Tibial nerve (tissue), 4 donors: ENCODE data around the gene ACBD3. TPM values are rescaled to one million over a fixed set of nuclear protein-coding genes. Genes with fewer than 3 reads are reported as not detected.
"Not testable (repeated sequence)": the region's sequence is repeated elsewhere in the genome, so short reads cannot be mapped to it uniquely, and the experiment has no call there.

Experiments
- DNase-seq, 2 donors: peaks; one replicate each; pipeline ENCODE4 v3.0.0-alpha.2; 2019; ENCODE audit warnings: low spot score in 2 of 2
- H3K27ac ChIP-seq, 4 donors: fragments of 200-600 bp; sonication (generic) in 3 of 4; one replicate each; pipeline ENCODE4 v1.5.1; 2017 to 2019; ENCODE audit warnings: mild to moderate bottlenecking in 1 of 4
- H3K27me3 ChIP-seq, 2 donors: fragments of 200-600 bp; sonication (generic) in 1 of 2; one replicate each; pipeline versions ENCODE4 v1.5.1 to v1.6.0; 2017 to 2019
- H3K36me3 ChIP-seq, 3 donors: fragments of 200-600 bp; sonication (generic); one replicate each; pipeline ENCODE4 v1.5.1; 2018 to 2019
- H3K4me1 ChIP-seq, 4 donors: fragments of 200-600 bp; sonication (generic) in 3 of 4; one replicate each; pipeline ENCODE4 v1.5.1; 2017 to 2019
- H3K4me3 ChIP-seq, 4 donors: fragments of 200-600 bp; sonication (generic) in 3 of 4; one replicate each; pipeline ENCODE4 v1.5.1; 2017 to 2019; ENCODE audit warnings: mild to moderate bottlenecking in 1 of 4, moderate library complexity in 1 of 4
- H3K9me3 ChIP-seq, 4 donors: fragments of 200-600 bp; sonication (generic) in 3 of 4; one replicate each; pipeline ENCODE4 v1.5.1; 2017 to 2019
- EP300 ChIP-seq, 2 donors: sonication (generic); formaldehyde crosslinking; IDR thresholded peaks; one replicate each; pipeline ENCODE4 v1.6.1; 2017; ENCODE audit warnings: antibody characterized with exemption in 2 of 2, mild to moderate bottlenecking in 1 of 2
- POLR2A ChIP-seq, 2 donors: fragments of 450-650 bp; IDR thresholded peaks; one replicate each; pipeline ENCODE4 v1.6.1; 2017; ENCODE audit warnings: antibody characterized with exemption in 2 of 2, mild to moderate bottlenecking in 2 of 2, moderate library complexity in 2 of 2
- WGBS, 2 donors: methylation state at CpG; one replicate each; pipeline ENCODE4 v1.1.5; 2018; 5-methylcytosine and 5-hydroxymethylcytosine counted together
- total RNA-seq, 4 donors: library from RNA; depleted of rRNA; stranded (reverse); fragments of >200 nt; gene quantifications; one replicate each; pipeline ENCODE4 v1.1.0, GENCODE V29; 2016
- TF ChIP-seq, protein P1 (sequence below), 5 experiments: fragments of 200-600 bp in 3 of 5; fragments of 450-650 bp in 2 of 5; sonication (generic) in 3 of 5; IDR thresholded peaks; one replicate each; pipeline ENCODE4 v1.5.1; 2016 to 2019; ENCODE audit warnings: antibody characterized with exemption in 5 of 5, mild to moderate bottlenecking in 3 of 5, moderate library complexity in 2 of 5

ACBD3 gene
- total RNA-seq, 4 donors from 2014 or later = 41.4 to 54.9 (median 45.4) TPM

DNA sequence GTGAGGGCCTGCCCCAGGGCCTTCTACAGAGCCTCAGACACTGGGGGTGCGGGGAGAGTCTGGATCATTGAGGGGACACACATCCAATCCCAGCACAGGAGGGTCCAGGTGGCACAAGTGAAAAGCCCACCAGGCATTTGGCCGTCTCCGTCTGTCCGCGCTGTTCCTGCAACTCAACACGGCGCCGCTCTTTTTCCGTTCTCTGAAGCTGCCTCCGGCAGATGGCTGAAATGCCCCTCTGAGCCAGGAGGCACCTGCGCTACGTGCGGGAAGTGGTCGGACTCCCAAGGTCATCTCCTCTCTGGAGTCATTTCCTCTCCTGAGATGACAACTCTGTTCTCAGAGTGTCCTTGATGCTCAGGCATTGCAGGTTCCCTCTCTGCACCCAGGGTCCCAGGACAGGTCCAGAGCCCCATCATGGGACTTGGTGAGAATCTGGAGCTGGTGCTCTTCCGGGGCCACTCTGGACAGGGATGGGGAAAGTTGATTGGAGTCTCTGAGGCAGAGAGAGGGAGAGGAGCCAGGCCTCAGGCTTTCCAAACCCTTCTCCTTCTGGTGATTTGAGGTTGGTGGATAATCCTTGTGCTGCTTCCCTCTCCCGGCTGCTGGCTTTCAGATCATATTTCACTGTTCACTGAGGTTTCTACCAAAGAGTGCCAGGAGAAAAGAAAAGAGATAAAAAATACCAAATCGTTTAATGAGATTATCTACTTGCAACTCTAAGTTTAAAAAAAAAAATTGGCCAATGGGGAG lies 22.9 kb upstream of the ACBD3 start:
- H3K27ac ChIP-seq = no peak overlapping the region
- no peaks in the 10 kb centered on the region for H3K9me3 ChIP-seq
- no peaks in the 10 kb centered on the region for H3K36me3 ChIP-seq
- no peaks in the 10 kb centered on the region for H3K4me1 ChIP-seq
- 77% methylated on average over 17 of the region's 17 CpGs for WGBS, 2 donors
- no peak overlapping the region for H3K4me3 ChIP-seq
- H3K27me3 ChIP-seq = no peaks in the 10 kb centered on the region
- TF ChIP-seq POLR2A (IDR thresholded peaks at IDR 0.05) (no peak), EP300 (IDR thresholded peaks at IDR 0.05) (no peak)
- TF ChIP-seq, protein P1, sequence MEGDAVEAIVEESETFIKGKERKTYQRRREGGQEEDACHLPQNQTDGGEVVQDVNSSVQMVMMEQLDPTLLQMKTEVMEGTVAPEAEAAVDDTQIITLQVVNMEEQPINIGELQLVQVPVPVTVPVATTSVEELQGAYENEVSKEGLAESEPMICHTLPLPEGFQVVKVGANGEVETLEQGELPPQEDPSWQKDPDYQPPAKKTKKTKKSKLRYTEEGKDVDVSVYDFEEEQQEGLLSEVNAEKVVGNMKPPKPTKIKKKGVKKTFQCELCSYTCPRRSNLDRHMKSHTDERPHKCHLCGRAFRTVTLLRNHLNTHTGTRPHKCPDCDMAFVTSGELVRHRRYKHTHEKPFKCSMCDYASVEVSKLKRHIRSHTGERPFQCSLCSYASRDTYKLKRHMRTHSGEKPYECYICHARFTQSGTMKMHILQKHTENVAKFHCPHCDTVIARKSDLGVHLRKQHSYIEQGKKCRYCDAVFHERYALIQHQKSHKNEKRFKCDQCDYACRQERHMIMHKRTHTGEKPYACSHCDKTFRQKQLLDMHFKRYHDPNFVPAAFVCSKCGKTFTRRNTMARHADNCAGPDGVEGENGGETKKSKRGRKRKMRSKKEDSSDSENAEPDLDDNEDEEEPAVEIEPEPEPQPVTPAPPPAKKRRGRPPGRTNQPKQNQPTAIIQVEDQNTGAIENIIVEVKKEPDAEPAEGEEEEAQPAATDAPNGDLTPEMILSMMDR (IDR thresholded peaks at IDR 0.05) = no peak
- no peak for DNase-seq

DNA sequence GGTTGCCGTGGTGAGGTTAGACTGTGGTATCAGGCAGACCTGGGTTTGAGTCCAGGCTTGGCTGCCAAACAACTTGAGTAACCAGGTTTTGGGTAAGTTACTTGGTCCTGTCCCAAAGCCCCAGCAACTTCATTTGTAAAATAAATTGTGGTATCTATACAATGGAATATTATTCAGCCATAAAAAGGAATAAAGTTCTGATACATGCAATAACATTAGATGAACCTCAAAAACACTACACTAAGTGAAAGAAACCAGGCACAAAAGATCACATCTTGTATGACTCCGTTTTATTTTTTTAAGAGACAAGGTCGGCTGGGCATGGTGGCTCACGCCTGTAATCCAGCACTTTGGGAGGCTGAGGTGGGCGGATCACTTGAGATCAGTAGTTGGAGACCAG lies 20.5 kb upstream of the ACBD3 start:
- 86 to 91% methylated on average over 5 of the region's 5 CpGs for WGBS, 2 donors
- Histone ChIP-seq H3K4me3 (no peak overlapping the region), H3K27ac (no peak overlapping the region), H3K4me1 (no peaks in the 10 kb centered on the region), H3K36me3 (no peaks in the 10 kb centered on the region), H3K9me3 (no peaks in the 10 kb centered on the region), H3K27me3 (no peaks in the 10 kb centered on the region)
- DNase-seq = no peak
- TF ChIP-seq POLR2A (IDR thresholded peaks at IDR 0.05) = no peak
- no peak for TF ChIP-seq EP300 (IDR thresholded peaks at IDR 0.05)
- TF ChIP-seq, protein P1 (IDR thresholded peaks at IDR 0.05) = no peak

DNA sequence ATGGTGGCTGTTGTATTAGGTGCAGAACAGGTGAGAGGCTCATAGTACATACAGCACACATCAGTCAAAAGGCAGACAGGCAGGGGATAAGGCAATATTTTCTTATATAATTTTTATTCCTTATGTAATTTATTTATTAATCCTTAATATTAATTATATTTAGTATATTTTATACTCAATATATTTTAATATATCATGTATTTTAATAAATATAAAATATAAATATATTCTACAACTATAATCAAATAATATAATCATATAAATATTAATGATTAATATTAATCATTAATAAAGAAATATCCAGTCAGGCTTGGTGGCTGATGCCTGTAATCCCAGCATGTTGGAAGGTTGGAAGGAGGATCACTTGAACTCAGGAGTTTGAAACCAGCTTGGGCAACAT lies 17.7 kb upstream of the ACBD3 start:
- TF ChIP-seq EP300 (IDR thresholded peaks at IDR 0.05) (no peak), POLR2A (IDR thresholded peaks at IDR 0.05) (no peak)
- TF ChIP-seq, protein P1 (IDR thresholded peaks at IDR 0.05) = no peak
- no peaks in the 10 kb centered on the region for H3K4me1 ChIP-seq
- no peak for DNase-seq

DNA sequence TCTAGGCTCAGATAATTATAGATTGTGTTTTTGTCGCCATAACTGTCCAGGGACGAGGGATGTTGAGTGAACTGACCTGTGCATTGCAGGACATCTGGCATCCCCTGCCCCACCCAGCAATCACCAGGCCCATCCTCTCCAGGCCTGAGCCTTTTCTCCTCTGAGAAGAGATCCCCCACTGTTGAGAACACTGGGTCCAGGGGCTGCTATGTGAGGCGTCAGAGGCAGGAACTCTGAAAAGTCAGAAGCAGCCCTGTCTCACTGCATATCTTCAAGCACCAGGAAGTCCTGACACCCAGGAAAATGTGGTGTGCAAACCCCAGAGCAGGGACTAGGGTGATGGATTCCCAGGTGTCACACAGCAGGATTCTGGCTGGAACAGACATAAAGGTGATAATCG lies 17.1 kb upstream of the ACBD3 start:
- 78 to 83% methylated on average over 4 of the region's 4 CpGs for WGBS, 2 donors
- no peak overlapping the region for H3K27ac ChIP-seq
- no peaks in the 10 kb centered on the region for H3K9me3 ChIP-seq
- DNase-seq = no peak
- TF ChIP-seq POLR2A (IDR thresholded peaks at IDR 0.05) = no peak
- TF ChIP-seq, protein P1 (IDR thresholded peaks at IDR 0.05) = no peak
- no peak for TF ChIP-seq EP300 (IDR thresholded peaks at IDR 0.05)
- no peaks in the 10 kb centered on the region for H3K27me3 ChIP-seq
- no peaks in the 10 kb centered on the region for H3K36me3 ChIP-seq
- H3K4me1 ChIP-seq = no peaks in the 10 kb centered on the region
- no peak overlapping the region for H3K4me3 ChIP-seq

More for the DNA sequence above, 17.7 kb upstream of the ACBD3 start:
- Histone ChIP-seq H3K9me3 (no peaks in the 10 kb centered on the region), H3K36me3 (no peaks in the 10 kb centered on the region), H3K27ac (no peak overlapping the region), H3K27me3 (no peaks in the 10 kb centered on the region), H3K4me3 (no peak overlapping the region)

DNA sequence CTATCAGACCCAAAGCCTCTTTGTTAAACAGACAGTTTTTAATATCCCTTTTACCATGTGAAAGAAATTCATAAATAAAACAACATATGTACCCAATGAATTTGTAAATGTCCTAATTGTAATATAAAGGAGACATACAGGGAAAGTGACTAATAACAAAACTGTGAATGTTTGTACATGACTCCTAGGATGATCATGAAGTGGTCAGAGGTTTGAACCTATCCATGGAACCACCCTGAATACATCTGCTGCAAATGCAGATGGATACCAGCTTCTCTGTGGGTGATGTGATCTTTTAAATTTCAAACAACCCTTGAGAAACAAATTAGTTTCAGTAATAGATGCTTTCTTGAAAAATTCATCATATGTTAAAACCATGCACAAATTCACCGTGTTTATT lies 16.7 kb upstream of the ACBD3 start:
- H3K4me1 ChIP-seq = no peaks in the 10 kb centered on the region
- no peaks in the 10 kb centered on the region for H3K9me3 ChIP-seq
- no peak for DNase-seq
- no peaks in the 10 kb centered on the region for H3K27me3 ChIP-seq
- 70 to 86% methylated on average over 1 of the region's 1 CpG for WGBS, 2 donors
- no peak overlapping the region for H3K27ac ChIP-seq
- no peak for TF ChIP-seq EP300 (IDR thresholded peaks at IDR 0.05)
- TF ChIP-seq POLR2A (IDR thresholded peaks at IDR 0.05) = no peak
- TF ChIP-seq, protein P1 (IDR thresholded peaks at IDR 0.05) = no peak
- no peak overlapping the region for H3K4me3 ChIP-seq
- H3K36me3 ChIP-seq = no peaks in the 10 kb centered on the region

DNA sequence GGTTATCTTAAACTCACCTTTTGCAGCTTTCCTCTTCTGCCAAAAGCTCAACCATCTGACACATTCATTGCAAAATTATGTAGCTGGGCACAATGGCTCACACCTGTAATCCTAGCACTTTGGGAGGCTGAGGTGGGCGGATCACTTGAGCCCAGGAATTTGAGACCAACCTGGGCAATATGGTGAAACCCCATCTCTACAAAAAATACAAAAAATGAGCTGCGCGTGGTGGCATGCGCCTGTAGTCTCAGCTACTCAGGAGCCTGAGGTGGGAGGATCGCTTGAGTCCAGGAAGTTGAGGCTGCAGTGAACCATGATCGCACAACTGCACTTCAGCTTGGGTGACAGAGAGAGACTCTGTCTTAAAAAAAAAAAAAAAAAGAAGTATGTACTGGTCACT lies 16.1 kb upstream of the ACBD3 start:
- not testable (repeated sequence) for H3K27me3 ChIP-seq, H3K4me1 ChIP-seq, DNase-seq, H3K9me3 ChIP-seq, H3K4me3 ChIP-seq, H3K36me3 ChIP-seq, H3K27ac ChIP-seq
- WGBS, 2 donors = 86 to 93% methylated on average over 6 of the region's 6 CpGs
